NCI-H2227 (cell line): ENCODE data around the gene TMEM94.
"Not testable (repeated sequence)": the region's sequence is repeated elsewhere in the genome, so short reads cannot be mapped to it uniquely, and the experiment has no call there.

ENCODE experiments used
- DNase-seq: peaks from one replicate; lab custom pipeline; 2025; ENCODE audit not compliant: unreplicated experiment; lab: John Stamatoyannopoulos, UW

The TMEM94 gene

DNA sequence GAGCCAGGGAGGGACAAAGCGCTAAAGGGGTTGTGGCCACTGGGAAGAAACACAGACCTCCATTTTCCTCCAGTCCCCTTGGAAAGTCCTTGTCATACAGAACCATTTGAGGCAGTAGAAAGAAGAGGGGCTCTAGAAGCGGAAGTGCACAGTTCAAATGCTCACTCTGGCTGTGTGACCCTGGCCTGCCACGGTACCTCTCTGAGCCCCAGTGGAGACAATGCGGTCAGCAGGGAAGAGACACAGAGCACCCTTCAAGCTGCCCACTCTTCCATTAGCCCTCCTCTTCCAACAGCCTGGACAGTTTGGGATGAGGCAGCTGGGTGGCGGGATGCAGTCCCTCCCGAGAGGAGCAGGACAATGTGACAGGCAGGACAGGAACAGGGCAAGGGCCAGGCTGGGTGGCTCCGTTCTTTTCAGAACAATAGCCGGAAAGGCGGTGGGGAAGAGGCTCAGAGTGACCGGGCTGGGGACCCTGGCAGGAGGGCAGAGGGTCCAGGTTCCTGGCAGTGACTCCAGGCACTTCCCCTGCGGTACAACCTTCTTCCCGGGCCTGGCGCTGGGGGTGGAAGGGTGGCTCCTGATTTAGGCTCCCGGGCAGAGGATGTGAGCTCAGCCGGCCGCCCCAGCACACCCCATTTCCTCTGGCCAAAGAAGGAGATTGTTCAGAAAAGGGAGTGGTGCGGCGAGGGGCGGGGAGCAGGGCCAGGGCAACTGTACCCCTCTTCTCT, 53.3 kb downstream of the TMEM94 start:
- no peak for DNase-seq

DNA sequence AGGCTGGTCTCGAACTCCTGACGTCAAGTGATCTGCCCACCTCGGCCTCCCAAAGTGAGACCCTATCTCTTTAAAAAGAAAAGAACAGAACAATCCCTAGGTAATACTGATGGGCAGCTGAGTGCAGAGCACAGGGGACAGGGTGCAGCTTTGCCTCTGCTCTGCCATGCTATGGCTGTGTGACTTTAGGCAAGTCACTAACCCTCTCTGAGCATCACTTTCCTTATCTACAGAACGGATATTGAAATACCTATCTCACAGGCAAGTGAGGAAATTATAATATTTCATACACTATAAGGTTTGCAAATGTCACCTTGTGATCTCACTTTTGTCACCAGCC, 54.8 kb downstream of the TMEM94 start:
- no peak for DNase-seq

DNA sequence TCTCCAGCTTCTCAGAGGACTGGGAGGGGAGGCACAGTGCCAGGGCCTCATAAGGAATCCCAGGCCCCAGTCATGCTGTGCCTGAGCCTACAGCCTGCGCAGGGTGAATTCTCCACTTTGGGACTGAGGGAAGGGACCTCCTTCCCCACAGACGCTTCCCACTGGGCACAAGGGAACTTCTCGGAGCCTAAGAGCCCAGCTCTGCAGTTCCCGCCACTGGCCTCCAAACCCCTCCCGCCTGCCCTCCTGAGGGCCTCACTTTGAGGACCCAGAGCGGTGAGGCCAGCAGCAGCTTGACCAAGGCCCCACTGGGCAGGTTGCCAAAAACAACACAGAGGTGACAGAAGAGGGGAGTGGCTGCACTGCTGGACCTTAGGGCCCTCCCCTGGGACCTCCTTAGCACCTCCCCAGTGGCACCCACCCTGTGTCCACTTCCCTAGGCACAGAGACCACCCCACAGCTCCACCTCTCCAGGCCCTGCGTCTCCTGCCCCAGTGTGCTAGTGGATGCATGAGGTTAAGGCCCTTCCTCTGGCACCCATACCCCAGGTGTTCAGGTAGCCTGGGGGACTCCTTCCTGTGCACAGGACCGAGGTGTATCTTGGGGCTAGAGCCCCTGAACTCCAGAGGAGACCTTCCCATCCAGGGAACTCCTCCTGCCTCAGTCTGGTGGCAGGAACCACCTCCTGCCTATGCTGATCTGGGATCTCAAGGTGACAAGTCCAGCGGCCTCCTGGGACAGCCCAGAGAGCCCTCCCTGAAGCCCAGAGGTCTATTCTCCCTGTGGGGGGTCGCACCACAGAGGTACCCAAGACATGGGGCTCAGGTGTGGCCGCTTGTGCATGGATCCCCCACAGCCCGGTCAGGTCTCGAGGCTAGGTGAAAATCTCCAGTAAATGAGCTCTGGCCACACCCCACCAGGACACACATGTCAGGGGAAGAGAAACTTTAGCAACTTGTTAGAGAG, 55.5 kb downstream of the TMEM94 start:
- no peak for DNase-seq

DNA sequence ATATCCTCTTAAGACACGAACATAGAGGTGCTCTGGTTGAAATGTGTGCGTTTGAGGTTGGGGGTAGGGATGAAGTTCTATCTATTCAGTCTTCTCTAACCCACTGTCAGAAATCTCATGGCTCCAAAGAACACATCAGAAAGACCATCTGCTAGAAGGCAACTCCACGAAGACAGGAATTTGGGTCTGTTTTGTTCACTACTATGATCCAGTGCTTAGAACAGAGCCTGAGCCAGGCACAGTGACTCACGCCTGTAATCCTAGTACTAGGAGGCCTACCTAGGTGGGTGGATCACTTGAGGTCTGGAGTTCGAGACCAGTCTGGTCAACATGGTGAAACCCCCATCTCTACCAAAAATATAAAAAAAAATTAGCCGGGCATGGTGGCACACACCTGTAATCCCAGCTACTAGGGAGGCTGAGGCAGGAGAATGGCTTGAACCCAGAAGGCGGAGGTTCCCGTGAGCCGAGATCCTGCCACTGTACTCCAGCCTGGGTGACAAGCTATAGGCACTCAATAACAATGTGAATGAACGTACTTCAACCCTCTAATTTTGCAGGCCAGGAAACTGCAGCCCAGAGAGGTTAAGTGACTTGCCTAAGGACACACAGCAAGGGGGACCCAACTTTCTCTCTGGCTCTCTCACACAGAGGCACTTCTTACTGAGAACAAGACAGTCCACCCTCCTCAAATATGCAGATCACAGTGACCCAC, 56.6 kb downstream of the TMEM94 start:
- DNase-seq, result no peak

DNA sequence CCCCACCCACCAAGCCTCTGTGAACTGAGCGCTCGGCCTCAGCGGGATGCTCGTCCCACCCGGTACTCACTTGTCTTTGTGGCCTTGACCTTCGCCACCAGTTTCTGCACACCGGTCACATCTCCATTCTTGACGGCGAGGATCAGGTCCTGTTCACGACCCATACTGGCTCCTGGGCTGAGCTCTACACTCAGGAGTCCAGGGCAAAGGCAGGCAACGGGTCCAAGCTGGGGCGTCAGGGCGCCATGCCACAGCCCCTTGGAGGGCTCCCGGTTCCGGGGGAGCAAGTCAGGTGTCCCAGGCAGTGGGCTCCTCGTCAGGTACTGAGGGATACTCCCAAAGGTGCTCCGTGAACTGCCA, 57.2 kb downstream of the TMEM94 start:
- DNase-seq, result no peak

DNA sequence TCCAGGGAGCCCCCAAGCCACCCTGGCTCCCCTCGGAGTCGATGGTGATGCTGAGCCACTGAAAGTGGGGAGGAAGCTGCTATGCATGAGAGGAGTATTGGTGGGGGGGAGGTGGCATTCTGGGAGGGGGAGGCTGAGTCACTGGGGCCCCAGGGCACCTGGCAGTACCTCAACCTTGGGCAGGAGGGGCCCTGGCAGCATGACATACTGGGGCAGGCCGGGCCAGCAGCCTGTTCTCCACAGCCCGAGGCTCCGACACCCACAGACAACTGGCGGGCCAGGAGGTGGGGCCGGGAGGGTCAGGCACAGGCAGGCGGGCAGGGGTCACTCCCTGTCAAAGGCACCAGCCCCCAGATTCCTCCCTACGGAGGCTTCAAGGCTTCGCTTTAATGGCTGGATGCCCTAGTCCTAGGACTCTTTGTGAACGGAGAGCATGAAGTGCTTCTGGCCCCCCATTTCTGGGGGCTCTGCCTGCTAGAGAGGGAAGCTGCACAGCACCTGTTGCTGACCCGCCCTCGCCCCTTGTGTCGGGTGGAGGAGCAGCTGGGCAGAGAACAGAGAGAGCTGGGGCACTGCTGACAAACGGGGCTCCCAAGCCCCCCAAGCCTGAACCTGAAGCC, 58.0 kb downstream of the TMEM94 start:
- no peak for DNase-seq

DNA sequence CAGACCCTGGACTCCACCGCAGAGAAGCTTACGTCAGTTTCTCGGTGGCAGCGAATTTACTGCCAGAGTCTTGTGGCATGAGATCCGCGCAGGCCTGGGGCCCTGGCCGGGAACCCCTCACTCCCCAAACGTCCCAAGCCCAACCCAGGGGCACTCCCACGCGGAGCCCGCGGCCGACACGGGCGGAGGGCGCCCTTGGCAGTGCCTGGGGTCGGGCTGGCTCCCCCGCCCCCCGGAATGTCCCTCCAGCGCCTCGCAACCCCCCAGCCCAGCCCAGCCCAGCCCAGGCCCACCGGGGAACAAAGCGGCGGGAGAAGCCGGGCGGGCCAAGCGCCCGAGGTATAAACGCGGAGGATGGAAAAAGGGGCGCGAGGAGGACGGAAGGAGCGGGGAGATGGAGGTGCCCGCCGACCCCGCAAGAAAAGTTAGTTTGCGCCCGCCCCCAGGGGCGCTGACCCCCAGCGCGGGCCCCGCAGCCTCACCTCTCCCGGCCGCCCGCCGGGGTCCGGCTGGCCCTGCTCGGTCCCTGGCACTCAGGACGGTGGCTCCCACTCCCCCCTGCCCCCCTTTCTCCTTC, 58.6 kb downstream of the TMEM94 start:
- peak; percentile 54 for DNase-seq

DNA sequence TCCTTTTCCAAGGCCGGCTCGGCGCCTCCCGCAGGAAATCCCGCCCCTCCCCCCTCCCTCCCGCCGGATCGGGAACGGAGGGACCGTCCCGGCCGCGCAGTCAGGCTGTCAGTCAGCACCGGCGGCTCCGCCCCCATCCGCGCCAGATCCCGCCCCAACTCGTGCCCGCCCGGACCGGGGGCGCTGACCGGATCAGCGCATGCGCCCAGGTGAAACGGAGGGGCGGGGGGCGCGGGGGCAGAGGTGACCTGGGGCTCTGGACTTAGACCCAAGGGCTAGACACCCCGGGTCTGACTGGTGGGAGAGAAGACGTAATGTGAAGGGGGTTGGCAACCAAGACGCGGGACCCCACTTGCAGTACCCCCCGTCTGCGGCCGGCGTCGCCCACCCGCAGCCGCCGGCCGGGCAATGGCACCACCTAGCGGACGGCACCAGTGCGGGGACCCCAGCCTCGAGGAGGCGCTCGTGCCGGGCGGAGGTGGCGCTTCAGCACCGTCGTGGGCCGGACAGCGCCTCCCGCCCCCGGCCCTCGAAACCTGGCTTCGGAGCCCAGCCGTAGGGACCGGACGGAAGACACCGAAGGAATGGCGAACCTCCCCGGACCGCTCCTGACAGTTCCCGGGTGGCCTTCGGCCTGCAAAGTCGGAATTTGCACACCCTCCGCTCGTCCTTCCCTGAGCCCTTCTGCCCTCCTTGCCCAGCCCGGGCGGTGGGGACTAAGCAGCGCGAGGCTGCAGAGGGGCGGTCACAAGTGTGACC, 59.2 kb downstream of the TMEM94 start, which contains the start of gene CASKIN2:
Gene CASKIN2 (minus strand): TSS at position 42 of the 759 bp plus-strand sequence. CDS start 1,733 bp downstream, outside the sequence.
- DNase-seq, result peak; percentile 95

DNA sequence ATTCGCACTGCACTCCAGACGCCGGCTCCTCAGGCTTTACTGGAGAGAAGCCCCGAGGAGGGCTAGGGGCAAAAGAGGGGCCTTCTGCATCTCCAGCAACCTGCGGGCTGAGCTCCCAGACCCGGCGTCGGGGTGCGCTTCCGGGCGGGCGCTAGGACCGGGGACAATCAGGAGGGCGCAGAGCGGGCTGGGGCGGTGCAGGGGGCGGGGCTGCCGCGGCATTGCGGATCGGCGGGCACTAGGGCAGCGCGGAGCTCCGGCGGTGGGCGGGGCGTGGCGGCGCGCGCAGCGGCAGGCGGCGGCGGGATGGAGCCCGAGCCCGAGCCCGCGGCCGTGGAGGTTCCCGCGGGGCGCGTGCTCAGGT, 59.8 kb downstream of the TMEM94 start, which contains the start of gene TSEN54:
Gene TSEN54 (plus strand): TSS at position 274 of the 364 bp plus-strand sequence. CDS start 33 bp downstream, at position 307.
- DNase-seq, result peak; percentile 93

DNA sequence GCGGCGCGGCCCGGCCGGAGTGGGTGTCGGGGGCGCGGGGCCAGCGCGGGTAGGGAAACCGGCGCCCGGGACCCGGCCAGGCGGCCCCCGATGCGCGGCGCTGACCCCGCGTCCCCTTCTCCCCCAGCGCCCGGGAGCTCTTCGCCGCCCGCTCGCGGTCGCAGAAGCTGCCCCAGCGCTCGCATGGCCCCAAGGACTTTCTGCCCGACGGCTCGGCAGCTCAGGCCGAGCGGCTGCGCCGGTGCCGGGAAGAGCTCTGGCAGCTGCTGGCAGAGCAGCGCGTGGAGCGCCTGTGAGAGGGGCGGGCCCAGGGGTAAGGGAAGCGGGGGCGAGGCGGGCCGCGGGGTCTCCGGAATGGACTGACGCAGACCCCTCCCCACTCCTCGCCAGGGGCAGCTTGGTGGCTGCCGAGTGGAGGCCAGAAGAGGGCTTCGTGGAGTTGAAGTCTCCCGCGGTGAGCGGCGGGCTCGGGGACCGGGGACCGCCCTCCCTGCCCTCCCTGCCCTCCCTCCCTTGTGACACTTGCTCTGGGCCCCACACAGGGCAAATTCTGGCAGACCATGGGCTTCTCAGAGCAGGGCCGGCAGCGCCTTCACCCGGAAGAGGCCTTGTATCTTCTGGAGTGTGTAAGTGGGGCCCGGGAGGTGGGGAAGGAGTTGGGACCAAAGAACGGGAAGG, 60.3 kb downstream of the TMEM94 start:
- peak; percentile 68 for DNase-seq

DNA sequence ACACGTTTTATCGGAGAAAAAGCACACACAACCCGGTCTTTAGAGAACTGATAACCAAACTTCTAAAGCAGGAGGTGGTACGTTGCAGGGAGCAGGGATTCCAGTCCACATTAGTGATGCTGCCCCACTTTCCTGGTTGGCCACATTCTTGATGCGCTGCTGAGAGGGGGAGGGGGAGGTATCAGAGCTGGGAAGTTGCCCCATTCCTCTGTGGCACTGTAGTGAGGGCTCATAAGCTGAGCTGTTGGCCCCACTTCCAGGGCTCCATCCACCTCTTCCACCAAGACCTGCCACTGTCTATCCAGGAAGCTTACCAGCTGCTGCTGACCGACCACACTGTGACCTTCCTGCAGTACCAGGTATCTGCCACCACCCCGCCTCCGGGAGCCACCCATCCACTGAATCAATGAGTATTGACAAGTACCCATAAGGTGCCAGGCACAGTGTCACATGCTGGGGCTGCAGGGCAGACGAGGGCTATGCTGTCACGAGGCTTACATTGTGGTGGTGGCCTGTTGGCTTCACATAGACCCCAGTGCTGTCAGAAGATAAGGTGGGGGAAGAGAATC, 60.9 kb downstream of the TMEM94 start:
- no peak for DNase-seq

DNA sequence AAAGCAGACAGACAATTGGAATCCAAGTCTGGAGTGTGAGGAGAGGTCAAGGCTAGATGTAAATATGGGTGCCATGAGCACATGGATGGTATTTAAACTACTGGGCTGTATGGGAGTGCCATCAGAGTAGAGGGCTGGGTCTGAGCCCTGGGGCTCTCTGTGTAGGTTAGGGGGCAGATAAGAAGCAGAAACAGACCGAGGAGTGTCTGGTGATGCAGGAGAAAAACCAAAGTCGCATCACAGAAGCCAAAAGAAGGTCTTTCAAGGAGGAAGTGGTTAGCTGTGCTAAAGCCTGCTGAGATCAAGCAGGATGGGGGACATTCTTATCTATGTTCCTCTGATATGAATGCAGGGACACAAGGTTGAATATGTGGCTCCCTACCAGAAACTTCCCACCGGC, 61.8 kb downstream of the TMEM94 start:
- no peak for DNase-seq

DNA sequence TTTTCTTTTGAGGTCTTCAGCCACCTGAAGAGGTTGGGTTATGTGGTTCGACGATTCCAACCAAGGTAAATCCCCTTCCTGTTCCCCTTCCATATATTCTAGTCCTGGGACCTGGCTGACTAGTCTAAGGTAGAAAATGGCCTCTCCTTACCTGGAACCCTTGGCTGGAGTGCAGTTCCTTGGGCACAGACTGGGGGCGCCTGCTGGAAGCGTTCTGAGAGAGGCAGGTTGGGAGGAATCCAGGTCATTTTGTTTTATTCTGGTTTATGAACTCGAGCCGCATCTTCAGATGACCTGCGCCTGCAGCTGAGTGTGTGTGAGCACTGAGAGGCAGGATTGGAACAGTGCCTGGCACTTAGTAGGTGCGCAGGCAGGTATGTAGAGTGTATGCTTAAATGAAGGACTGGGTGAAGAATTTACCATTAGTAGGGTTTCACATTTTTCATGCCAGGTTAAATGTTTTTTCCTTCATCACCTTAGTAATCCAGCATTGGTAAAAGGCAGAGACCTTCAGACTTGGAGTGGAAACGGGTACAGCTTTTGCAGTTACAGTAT, 62.6 kb downstream of the TMEM94 start:
- DNase-seq, result no peak

DNA sequence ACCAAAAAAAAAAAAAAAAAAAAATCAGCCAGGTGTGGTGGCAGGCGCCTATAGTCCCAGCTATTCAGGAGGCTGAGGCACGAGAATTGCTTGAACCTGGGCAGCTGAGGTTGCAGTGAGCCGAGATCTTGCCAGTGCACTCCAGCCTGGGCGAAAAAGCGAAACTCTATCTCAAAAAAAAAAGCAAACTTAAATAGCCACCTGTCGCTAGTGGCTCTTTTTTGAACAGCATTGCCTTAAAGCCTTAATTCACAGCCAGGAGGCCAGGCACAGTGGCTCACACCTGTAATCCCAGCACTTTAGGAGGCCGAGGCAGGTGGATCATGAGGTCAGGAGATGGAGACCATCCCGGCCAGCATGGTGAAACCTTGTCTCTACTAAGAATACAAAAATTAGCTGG, 64.0 kb downstream of the TMEM94 start:
- DNase-seq, result not testable (repeated sequence)

DNA sequence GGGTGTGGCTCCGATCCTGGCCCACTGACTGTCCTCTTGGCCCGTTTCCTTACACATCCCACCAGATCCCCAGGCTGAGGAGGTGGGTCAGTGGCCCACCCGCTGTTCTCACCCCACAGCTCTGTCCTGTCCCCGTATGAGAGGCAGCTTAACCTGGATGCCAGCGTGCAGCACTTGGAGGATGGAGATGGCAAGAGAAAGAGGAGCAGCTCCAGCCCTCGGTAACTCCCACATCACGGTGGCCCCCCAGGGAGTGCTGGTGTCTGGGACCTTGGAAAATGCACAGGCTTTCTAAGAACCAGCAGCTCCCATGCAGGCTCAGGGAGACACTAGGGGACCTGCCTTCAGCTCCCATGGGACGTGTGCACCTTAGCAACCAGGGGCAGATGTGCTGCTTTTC, 64.9 kb downstream of the TMEM94 start:
- DNase-seq, result no peak

DNA sequence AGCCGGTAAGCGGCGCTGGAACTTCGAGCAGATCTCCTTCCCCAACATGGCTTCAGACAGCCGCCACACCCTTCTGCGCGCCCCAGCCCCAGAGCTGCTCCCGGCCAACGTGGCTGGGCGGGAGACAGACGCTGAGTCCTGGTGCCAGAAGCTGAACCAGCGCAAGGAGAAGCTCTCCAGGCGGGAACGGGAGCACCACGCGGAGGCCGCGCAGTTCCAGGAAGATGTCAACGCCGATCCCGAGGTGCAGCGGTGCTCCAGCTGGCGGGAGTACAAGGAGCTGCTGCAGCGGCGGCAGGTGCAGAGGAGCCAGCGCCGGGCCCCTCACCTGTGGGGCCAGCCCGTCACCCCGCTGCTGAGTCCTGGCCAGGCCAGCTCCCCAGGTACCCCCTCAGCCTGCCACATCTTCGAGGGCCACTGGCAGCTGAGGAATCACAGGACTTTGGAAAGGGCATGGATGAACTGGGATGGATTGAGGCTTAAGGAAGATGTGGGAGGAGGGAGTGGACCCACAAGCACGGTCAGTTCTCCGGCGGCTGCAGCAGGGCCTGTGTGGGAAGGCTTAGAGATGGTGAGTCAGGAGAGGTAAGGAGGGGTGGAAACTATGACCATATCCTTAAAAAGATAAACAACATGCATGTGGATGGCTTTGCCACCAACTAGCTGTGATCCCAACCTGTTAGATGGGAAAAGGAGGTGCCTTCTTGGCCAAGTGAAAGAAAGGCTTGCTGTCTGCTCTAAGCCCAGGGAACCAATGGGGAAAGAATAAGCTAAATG, 65.7 kb downstream of the TMEM94 start:
- DNase-seq, result no peak

DNA sequence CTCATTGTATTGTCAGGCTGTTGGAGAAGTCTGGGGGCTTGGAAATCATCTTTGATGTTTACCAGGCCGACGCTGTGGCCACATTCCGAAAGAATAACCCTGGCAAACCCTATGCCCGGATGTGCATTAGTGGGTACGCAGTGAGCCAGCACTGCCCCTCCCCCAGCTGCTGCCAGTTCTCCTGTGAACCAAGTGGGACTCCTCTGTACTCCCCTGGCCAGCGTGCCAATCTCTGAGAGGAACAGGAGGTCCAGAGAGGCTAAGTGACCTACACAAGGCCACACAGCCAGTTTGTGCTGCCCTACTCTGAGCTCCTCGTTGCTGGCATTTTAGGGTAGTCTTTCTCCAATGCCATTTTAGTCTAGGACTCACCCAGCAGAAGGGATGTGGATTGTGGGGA, 67.2 kb downstream of the TMEM94 start:
- DNase-seq, result no peak
